GM21381 (cell line): Measurements from ENCODE around the gene NECAP2.
"Not testable (repeated sequence)": the region's sequence is repeated elsewhere in the genome, so short reads cannot be mapped to it uniquely, and the experiment has no call there.

Source experiments
- ATAC-seq: cut with Tn5 transposase; IDR thresholded peaks from one replicate; pipeline ENCODE4 v1.9.1; 2021; ENCODE audit warnings: mild to moderate bottlenecking, moderate library complexity; ENCODE audit not compliant: unreplicated experiment

Gene NECAP2

DNA sequence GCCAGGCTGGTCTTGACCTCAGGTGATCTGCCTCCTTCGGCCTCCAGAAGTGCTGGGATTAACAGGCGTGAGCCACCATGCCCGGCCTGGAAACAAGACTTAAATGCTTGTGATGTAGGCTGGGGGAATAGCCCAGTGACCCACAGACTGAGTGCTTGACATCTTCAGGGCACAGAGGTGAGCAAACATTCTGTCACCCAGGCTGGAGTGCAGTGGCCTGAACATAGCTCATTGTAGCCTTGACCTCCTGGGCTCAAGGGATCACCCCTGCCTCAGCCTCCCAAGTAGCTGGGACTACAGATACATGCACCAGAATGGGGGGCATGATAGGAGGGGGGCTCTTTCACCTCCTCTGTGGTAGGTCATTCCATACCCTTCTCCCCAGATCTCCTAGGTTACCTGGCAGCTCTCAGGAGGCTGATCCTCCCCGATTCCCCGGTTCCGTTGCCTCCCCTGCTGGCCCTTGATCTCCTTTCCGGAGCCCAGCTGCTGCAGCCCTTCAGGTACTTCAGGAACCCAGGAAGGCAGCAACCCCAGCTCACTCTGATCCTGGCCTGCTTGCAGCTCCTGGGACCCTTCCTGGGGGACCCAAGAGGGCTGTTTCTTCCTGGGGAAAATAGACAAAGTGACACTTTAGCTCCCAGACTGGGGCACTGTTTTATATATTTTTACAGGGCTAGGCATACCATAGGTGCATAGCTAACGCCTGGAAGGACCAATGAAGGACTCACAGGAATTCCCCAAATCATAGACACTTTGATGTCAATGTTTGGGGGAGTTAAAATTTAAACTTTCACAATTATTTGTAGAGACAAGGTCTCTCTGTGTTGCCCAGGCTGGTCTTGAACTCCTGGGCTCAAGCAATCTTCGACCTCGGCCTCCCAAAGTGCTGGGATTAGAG, 15.1 kb upstream of the NECAP2 start:
- no peak for ATAC-seq

DNA sequence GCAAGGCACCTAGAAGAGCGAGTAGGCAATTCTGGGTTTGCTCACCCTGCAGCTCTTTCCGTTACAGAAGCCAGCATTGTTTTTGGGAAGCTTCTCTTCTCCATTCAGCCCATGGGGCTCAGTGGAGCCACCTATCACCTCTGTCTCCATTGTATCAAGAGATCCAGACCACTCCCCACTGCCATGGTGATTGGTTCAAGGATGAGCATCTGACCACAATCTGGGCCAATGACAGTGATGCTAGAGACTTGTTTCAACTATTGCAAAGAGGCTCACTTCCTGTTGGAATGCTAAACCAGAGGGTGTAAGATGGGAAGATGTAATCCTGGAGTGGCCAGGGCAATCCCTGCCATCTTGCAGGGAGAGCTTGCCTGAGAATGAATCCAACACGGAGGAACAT, 9.9 kb upstream of the NECAP2 start:
- ATAC-seq: no peak

DNA sequence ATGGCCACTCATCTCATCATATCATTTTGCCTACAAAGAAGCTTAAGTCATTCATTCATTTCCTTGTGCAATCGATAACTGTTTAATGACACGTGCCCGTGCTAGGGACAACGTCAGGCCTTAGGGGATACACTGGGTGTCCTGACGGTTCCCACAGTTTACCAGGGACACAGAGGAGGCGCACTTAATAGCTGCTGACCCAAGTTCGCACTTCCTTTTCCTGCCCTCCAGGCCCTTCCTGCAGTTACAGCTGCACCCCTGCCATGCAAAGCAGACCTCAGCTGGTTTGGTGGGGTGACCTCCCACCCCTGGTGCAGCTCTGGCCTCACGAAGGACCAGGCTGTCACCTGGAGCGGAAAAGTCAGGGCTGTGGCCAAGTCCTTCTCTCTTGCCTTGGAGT, 7.5 kb upstream of the NECAP2 start:
- ATAC-seq: no peak

DNA sequence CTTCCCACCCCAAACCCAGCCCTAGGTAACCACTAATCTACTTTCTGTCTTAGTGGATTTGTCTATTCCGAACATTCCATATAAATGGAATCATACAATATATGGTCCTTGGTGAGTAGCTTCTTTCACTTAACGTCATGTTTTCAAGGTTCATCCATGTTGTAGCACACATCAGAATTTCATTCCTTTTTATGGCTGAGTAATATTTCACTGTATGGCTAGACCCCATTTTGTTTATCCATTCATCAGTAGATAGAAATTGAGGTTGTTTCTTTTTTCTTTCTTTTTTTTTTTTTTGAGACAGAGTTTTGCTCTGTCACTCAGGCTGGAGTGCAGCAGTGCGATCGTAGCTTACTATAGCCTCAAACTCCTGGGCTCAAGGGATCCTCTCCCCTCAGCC, 6.5 kb upstream of the NECAP2 start:
- ATAC-seq: no peak

DNA sequence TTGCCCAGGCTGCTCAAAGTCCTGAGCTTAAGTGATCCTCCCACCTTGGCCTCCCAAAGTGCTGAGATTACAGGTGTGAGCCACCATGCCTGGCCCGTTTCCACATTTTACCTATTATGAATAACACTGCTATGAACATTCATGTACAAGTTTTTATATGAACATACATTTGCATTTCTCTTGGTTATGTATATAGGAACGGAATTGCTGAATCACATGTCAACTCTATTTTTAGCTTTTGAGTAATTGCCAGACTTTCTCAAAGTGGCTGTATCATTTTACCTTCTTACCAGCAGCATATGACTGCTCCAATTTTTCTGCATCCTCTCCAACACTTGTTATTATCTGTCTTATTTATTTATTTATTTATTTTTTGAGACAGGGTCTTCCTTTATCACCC, 6.0 kb upstream of the NECAP2 start:
- ATAC-seq: no peak

DNA sequence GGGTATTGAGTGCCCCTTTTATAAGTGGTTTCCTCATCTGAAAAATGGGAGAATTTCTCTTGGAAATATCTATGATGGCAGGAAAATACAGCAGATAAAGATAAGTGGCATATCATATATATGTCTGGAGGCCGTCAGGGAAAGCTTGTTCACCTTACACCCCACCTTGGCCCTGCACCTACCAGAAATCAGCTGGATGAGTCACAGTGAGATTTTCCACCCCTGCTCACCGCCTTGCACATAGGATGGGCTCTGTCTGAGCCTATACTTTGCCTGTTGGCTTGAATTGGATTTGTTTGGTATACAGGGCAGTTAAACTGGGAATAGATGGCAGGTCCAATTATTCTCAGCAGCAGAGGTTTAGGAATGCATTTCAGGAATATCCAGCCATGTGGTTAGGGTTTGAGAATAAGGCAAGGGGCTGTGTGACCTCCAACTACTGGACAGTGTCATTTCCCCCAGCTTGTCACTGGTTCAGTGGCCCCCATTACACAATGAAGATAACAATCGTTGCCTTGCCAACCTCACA, 3.5 kb upstream of the NECAP2 start, which contains the start of gene SPATA21:
Gene SPATA21, minus strand, starts transcription at position 479 of the 529 bp plus-strand sequence. CDS start 6,053 bp downstream, outside the sequence.
- no peak for ATAC-seq

DNA sequence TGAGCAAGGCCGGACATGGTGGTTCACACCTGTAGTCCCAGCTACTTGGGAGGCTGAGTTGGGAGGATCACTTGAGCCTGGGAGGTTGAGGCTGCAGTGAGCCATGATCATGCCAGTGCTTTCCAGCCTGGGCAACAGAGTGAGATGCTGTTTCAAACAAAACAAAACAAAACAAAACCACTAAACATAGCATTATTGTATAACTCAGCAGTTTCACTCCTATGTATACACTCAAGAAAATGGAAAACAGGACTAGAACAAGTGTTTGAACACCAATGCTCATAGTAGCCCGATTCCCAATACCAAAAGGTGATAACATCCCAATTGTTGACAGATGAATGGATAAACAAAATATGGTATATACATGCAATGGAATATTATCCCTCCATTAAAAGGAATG, 2.0 kb upstream of the NECAP2 start:
- no peak for ATAC-seq

DNA sequence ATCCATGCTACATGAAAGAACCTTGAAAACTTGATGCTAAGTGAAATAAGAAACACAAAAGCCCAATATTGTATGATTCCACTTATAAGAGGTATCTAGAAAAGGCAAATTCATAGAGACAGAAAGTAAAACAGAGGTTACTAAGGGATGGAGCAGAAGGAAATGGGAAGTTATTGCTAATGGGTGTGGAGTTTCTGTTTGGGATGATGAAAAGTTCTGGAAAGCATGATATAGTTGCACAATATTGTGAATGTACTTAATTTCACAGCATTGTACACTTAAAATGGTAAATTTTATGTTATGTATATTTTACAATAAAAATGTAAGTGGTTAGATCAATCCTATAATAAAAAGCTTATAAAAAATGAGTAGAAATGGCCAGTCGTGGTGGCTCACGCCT, 1.6 kb upstream of the NECAP2 start:
- ATAC-seq: no peak

DNA sequence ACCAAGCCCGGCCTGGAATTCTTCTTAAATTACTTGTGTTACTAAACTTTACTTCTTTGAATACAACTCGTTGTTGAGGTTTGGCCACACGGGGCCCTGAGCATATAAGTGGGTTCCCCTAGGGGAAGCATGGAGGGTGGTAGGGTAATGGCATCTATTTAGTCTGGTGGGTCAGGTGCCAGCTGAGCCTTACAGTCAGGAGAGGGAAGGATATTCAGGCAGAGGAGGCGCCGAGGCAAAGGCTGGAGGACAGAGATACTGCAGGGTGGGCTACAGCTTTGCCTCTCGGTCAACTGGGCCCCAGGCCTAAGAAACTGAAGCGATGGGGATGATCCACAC, 424 bp upstream of the NECAP2 start:
- peak; percentile 25 for ATAC-seq

DNA sequence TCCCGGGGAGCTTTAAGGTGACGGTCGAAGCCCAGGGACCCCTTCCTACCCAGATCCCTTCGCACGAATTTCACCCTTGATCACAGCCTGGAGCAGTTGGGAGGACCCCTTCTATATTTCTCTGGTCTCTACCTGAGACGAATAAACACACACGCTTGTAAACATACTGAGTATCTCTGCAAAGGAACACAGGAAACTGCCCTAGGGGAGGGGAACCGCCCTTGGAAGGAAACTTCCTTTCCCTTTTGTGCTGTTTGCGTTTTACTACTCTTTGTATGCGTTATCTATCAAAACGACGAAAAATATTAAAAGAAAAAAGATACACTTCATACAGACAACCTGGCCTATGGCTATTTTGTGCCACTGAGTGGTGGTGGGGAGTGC, 750 bp downstream of the NECAP2 start:
- no peak for ATAC-seq

DNA sequence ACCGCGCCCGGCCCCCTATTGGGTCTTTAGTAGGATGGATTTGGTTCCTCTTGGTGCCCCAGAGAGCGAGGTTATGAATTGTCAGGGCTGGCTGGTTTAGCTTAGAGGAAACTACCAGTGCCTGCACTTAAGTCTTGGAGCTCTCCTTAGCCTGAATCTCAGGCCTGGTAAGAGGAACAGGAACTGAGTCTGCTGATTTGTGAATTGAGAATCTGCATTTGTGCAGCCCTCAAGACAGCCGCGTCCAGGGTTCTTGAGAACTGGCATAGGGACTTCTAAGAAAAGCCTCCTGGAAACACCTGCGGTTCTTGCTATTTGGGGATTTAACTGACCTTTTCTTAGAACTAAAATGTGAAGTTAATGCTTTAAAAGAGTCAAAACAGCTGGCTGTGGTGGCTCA, 1.7 kb downstream of the NECAP2 start:
- ATAC-seq: no peak

DNA sequence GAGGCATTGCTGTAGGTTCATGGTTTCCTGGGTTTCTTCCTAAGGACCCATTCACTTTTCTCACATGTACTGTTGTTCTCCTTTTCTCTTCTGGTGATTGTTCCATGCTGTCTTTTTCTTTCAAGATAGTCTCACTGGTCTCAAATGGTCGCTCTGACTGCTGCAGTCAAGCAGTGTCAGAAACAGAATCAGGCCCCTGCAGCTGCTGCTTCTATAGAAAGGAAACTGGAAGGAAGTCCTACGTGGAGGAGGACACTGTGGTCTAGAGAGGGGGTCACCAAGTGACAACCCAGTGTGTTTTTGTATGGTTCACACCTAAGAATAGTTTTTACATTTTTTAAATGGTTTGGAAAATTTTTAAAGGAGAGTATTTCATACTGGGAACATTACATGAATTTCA, 2.4 kb downstream of the NECAP2 start:
- ATAC-seq: no peak

DNA sequence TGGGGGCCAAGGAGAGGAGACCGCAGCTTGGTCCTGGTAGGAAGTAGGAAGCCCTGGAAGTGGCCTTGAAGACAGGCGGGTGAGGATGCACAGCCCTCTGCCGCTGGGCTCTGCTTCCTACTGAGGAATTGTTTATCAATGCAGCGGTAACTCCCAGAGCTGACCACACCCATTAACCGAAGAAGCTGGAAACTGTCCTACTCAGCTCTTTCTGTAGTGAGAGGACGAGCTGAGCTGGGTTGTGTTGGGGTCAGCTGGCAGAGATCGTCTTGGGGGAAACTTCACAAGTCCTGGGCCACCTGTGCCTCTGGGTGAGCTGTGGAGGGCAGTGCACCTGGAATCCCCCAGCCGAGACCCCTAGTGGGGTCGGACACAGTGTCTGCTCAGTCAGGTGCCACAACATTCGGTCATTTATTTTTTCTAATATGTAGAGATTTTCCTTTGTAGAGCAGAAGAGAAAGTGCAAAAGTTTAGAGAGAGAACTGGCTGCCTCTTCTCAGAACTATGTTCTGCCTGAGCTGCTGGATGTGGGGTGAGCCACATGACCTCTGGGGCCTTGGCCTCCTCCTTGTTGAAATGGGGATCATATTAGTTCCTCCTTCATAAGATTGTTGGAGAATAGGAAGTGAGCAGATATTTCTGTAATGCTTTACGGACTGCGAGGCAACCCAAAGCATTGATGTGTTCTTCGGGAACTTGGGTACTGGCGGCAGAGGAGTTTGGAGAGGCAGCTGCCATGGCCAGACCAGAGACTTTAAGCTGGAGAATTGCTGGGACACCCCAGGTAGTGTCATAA, 3.6 kb downstream of the NECAP2 start:
- no peak for ATAC-seq

DNA sequence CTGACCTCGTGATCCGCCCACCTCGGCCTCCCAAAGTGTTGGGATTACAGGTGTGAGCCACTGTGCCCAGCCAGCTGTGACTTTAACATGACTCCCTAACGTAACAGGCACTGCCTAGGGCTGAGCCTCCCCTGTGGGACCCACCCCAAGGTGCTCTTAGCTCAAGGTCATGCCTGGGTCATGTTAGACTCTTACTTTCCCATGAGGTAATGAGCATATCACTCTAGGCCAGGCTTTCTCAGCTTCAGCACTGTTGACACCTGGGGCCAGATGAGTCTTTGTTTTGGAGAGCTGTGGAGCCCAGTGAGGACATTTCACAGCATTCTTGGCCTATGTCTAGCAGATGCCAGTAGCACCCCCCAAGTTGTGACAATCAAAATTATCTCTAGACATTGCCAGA, 4.5 kb downstream of the NECAP2 start:
- no peak for ATAC-seq

DNA sequence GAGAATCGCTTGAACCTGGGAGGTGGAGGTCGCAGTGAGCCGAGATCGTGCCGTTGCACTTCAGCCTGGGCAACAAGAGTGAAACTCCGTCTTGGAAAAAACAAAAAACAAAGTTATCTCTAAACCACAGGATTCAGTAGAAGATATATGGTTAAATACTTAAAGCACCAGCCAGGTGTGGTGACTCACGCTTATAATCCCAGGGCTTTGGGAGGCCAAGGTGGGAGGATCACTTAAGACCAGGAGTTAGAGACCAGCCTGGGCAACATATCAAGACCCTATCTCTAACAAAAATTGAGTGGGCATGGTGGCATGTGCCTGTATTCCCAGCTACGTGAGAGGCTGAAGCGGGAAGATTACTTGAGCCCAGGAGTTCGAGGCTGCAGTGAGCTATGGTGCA, 5.6 kb downstream of the NECAP2 start:
- ATAC-seq: no peak

DNA sequence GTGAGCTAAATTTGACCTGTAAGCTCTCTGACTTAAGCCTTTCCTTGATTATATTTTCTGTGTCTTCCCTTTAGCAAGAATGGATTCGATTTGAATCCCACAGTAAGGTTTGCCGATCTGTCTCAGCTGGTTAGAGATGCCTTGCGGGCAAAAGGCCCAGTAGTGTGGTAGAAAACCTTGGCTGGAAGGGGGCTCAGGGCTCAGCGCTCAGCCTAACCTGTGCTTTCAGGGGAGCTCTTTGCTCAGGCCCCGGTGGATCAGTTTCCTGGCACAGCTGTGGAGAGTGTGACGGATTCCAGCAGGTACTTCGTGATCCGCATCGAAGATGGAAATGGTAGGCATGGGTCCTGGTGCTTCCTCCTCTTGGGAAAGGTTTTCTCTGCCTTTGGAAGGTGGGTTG, 7.1 kb downstream of the NECAP2 start:
- ATAC-seq: no peak

DNA sequence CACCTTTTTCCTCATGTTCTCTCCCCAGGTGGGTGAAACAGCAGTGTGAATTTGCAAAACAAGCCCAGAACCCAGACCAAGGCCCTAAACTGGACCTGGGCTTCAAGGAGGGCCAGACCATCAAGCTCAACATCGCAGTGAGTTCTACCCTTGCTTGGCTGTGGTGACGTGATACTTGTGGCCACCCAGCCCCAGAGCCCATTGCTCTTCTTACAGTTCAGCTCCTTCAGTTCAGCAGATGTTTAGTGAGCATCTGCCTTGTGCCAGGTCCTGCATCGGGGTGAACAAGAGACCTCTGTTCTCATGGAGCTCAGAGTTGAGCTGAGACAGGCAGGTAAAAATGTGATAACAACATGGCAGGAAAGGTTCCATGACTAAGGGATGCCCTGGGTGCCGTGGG, 8.5 kb downstream of the NECAP2 start:
- no peak for ATAC-seq

DNA sequence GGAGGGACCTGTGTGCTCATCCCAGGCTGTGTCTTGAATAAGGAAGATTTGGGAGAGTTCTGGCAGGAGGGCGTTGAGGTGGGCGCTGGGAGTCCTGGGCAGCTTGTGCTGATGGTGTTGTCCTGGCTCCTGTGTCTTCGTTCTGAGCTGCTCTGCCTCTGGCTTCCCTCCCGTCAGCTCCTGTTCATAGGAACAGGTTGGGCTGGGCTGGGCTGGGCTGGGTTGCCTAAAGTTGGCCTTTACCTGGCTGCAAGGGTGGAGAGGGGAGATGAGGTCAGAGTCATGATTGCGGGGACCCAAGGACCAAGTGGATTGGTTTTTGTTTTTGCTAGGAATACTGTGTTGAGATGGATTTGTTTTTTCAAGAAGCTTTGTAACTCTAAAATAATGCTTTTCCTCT, 9.1 kb downstream of the NECAP2 start:
- ATAC-seq: no peak

DNA sequence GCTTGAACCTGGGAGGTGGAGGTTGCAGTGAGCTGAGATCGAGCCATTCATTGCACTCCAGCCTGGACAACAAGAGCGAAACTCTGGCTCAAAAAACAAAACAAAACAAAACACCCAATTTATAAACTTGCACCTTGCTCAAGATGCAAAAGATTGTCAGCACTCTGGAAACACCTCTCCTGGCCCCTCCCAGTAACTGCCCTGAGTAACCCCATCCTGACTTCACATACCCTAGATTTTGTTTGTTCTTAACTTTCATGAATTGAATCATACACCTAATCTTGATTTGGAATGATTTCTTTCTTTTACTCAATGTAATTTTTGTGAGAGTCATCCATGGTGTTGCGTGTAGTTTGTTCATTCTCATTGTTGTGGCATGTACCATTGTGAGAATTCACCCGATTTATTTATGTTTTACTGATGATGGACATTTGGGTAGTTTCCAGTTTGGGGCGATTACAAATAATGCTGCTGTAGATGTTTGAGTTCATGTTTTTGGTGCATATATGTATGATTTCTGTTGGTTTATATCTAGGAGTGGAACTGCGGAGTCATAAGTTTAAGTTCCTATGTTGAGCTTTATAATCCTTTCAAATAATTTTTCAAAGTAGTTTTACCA, 10.4 kb downstream of the NECAP2 start:
- ATAC-seq: no peak

DNA sequence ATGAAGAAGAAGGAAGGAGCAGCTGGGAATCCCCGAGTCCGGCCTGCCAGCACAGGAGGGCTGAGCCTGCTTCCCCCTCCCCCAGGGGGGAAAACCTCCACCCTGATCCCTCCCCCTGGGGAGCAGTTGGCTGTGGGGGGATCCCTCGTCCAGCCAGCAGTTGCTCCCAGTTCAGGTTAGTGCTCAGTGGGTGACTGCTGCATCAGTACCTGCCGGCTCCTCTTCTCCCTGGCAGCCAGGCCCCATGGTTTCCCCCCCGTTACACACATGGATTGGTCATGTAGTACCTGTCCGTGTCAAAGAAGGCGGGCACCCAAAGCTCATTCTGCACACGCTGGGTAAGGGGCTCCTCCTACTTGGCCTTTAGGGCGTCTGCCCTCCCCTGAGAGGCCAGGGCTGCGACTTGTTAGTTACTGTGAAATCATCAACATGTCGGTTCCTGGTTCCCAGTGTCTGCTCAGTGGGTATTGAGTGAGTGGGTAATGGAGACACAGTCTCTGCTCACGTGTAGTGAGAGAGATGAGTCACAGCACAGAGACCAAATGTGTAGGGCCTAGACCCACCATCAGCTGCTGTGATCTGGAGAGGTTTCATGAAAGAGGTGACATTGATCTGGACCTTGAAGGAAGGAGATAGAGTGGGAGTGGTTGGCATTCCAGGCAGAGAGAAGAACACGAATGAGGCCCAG, 11.5 kb downstream of the NECAP2 start:
- no peak for ATAC-seq

DNA sequence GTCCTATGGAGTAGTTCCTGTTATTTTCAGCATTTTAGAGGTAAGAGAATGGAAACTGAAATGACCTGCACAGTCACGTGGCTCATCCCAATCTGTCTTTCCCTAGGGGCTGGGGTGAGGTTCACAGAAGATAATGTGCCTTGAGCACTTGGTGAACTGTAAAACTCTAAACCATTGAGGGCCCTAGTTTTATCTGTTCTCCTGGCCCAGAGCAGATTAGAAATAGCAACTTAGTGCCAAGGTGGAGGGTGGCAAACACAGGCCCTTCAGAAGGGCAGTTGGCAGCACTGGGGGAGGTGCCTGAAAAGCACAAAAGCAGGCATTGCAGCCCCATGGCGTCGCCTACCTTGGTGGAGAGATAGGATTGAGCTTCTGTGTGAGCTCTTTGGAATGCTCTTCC, 14.4 kb downstream of the NECAP2 start:
- ATAC-seq: not testable (repeated sequence)
